DOHH2 (cell line): Measurements from ENCODE around the gene MKKS.

ENCODE experiments used
- H3F3A ChIP-seq: fragments of 200-600 bp; sonication (generic), shearing (Covaris generic); 2 replicates; pipeline ENCODE4 v1.6.0; 2016; ENCODE audit warnings: antibody characterized with exemption, mild to moderate bottlenecking; ENCODE audit not compliant: control insufficient read depth, insufficient read depth
- H3K27ac ChIP-seq: fragments of 200-600 bp; sonication (generic); 2 replicates; pipeline ENCODE4 v1.5.1; 2014; ENCODE audit warnings: low read depth, mild to moderate bottlenecking, low read length, moderate library complexity
- H3K27me3 ChIP-seq: fragments of 200-600 bp; sonication (generic); 2 replicates; pipeline ENCODE4 v1.6.1; 2014; ENCODE audit warnings: mild to moderate bottlenecking, low read length, mixed read lengths; ENCODE audit not compliant: control insufficient read depth
- H3K36me3 ChIP-seq: fragments of 200-600 bp; sonication (generic); 2 replicates; pipeline ENCODE4 v1.6.1; 2014; ENCODE audit warnings: mild to moderate bottlenecking, low read length, moderate library complexity, mixed read lengths; ENCODE audit not compliant: control insufficient read depth
- H3K4me1 ChIP-seq: fragments of 200-600 bp; sonication (generic); 2 replicates; pipeline ENCODE4 v1.6.1; 2014; ENCODE audit warnings: mild to moderate bottlenecking, low read length, mixed read lengths; ENCODE audit not compliant: control insufficient read depth
- H3K4me2 ChIP-seq: fragments of 200-600 bp; sonication (generic); 2 replicates; pipeline ENCODE4 v1.6.0; 2014; ENCODE audit warnings: mild to moderate bottlenecking, low read length, moderate library complexity
- H3K4me3 ChIP-seq: fragments of 200-600 bp; sonication (generic); 2 replicates; pipeline ENCODE4 v1.5.1; 2014; ENCODE audit warnings: mild to moderate bottlenecking, low read length, mixed read lengths
- H3K79me2 ChIP-seq: fragments of 200-600 bp; sonication (generic); 2 replicates; pipeline ENCODE4 v1.6.1; 2014; ENCODE audit warnings: mild to moderate bottlenecking, low read length, mixed read lengths; ENCODE audit not compliant: control insufficient read depth
- H3K9me2 ChIP-seq: fragments of 200-600 bp; sonication (generic); replicated peaks from 2 replicates; pipeline ENCODE4 v1.6.1; 2014; ENCODE audit warnings: mild to moderate bottlenecking, low read length, mixed read lengths; ENCODE audit not compliant: control insufficient read depth
- H3K9me3 ChIP-seq: fragments of 200-600 bp; sonication (generic); 2 replicates; pipeline ENCODE4 v1.6.1; 2014; ENCODE audit warnings: antibody characterized with exemption, low read length, mixed read lengths; ENCODE audit not compliant: control insufficient read depth, insufficient read depth
- H4K20me1 ChIP-seq: fragments of 200-600 bp; sonication (generic); 2 replicates; pipeline ENCODE4 v1.6.0; 2014; ENCODE audit warnings: low read depth, mild to moderate bottlenecking, antibody characterized with exemption, low read length, moderate library complexity; ENCODE audit not compliant: control insufficient read depth, insufficient read depth
- EZH2phosphoT487 ChIP-seq: fragments of 200-600 bp; sonication (generic); IDR thresholded peaks from 2 replicates; pipeline ENCODE4 v1.6.1; 2017; ENCODE audit warnings: borderline replicate concordance, mild to moderate bottlenecking, antibody characterized with exemption, low read length, moderate library complexity, mixed read lengths
- TF ChIP-seq, protein P1 (sequence below): fragments of 200-600 bp; sonication (generic); IDR thresholded peaks from one replicate; pipeline ENCODE4 v1.5.1; 2014; ENCODE audit warnings: antibody characterized with exemption, mild to moderate bottlenecking, low read depth, low read length; ENCODE audit not compliant: poor library complexity, severe bottlenecking

The MKKS gene

DNA sequence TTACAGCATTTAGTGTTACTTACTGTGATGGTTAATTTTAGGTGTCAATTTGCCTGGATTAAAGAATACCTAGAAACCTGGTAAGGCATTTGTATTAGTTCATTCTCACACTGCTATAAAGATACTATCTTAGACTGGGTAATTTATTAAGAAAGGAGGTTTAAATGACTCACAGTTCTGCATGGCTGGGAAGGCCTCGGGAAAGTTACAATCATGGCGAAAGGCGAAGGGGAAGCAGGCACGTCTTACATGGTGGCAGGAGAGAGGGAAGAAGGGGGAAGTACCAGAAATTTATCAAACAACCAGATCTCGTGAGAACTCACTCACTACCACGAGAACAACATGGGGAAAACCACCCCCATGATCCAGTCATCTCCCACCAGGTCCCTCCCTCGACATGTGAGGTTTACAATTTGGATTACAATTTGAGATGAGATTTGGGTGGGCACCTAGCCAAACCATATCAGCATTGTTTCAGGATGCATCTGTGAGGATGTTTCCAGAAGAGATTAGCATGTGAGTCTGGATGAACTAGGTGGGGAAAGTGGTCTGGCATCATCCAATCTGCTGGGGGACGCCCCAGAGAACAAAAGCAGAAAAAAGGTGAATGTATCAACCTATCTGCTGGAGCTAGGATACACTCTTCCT, 76.8 kb downstream of the MKKS start:
- Histone ChIP-seq H3K27ac (no peak overlapping the region), H4K20me1 (no peaks in the 10 kb centered on the region), H3K4me2 (no peak overlapping the region), H3K4me1 (no peaks in the 10 kb centered on the region), H3K36me3 (no peaks in the 10 kb centered on the region), H3K9me2 (no peaks in the 10 kb centered on the region), H3K4me3 (no peak overlapping the region), H3K79me2 (no peaks in the 10 kb centered on the region), H3K27me3 (no peaks in the 10 kb centered on the region), H3K9me3 (no peaks in the 10 kb centered on the region), H3F3A (no peaks in the 10 kb centered on the region)
- TF ChIP-seq, protein P1, sequence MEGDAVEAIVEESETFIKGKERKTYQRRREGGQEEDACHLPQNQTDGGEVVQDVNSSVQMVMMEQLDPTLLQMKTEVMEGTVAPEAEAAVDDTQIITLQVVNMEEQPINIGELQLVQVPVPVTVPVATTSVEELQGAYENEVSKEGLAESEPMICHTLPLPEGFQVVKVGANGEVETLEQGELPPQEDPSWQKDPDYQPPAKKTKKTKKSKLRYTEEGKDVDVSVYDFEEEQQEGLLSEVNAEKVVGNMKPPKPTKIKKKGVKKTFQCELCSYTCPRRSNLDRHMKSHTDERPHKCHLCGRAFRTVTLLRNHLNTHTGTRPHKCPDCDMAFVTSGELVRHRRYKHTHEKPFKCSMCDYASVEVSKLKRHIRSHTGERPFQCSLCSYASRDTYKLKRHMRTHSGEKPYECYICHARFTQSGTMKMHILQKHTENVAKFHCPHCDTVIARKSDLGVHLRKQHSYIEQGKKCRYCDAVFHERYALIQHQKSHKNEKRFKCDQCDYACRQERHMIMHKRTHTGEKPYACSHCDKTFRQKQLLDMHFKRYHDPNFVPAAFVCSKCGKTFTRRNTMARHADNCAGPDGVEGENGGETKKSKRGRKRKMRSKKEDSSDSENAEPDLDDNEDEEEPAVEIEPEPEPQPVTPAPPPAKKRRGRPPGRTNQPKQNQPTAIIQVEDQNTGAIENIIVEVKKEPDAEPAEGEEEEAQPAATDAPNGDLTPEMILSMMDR: no peak
- TF ChIP-seq EZH2phosphoT487: no peak

DNA sequence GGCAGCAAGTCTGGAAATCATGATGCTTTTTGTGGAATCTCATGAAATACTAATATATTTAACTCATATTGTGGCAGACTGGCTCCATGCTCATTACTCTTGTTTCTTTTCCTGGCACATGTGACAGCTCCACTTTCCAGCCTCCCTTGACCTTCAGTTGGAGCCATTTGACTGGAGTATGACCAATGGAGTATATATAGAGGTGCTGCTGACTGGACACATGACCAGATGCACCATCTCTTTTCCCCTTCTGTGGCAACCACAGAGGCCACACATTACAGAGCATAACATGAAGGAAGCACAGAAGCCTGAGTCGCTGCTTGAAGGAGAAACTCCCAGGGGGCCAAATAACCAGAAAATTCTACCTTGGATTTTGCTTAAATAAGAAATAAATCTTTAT, 77.4 kb downstream of the MKKS start:
- TF ChIP-seq, protein P1: no peak
- TF ChIP-seq EZH2phosphoT487: no peak
- no peaks in the 10 kb centered on the region for H3K27me3 ChIP-seq
- no peaks in the 10 kb centered on the region for H3K79me2 ChIP-seq
- H3K36me3 ChIP-seq: no peaks in the 10 kb centered on the region
- H3K4me2 ChIP-seq: no peak overlapping the region
- H4K20me1 ChIP-seq: no peaks in the 10 kb centered on the region
- no peaks in the 10 kb centered on the region for H3K4me1 ChIP-seq
- H3F3A ChIP-seq: no peaks in the 10 kb centered on the region
- no peak overlapping the region for H3K27ac ChIP-seq
- H3K9me3 ChIP-seq: no peaks in the 10 kb centered on the region
- H3K9me2 ChIP-seq: no peaks in the 10 kb centered on the region
- no peak overlapping the region for H3K4me3 ChIP-seq

DNA sequence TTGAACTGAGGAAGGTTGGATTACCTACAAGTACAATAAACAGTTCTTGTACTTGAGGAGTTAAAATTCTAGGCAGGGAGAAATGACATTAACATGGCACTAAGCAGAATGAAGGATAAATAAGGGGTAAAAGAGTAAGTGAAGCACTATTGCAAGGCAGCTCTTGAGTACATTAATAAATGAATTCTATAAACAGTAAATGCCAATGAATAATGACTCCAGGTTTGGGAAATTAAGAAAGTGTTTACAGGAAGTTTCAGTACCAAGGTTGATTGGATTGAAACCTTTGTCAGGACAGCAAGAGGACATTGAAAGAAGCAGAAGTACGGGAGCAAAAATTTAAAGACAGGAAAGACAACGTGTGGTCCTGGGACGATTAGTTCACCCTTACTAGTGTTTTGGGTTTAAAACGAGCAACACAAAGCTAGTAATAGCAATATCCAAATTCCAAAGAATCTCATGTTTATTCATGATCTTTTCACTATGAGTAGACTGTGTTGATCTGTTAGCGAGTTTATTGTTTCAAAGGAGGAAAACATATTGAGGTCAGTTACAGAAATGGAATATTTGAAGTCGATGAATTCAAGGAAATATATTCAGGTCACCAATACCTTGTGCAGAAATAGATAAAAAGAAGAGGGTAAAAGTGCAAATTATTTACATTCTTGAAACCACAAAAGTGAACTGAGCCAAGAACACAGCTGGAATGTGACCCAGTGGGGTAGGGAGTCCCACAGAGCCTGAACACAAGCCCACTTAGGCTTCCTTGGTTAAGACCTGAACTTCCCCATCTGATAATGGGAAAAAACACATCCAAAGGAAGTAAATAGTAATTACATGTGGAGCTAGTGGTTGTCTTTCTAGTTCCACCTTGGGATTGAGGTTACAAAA, 80.8 kb downstream of the MKKS start:
- no peaks in the 10 kb centered on the region for H3K9me2 ChIP-seq
- TF ChIP-seq, protein P1: no peak
- no peak for TF ChIP-seq EZH2phosphoT487
- H3K9me3 ChIP-seq: no peaks in the 10 kb centered on the region
- H3F3A ChIP-seq: no peaks in the 10 kb centered on the region
- no peaks in the 10 kb centered on the region for H3K27me3 ChIP-seq
- no peaks in the 10 kb centered on the region for H3K79me2 ChIP-seq
- H3K36me3 ChIP-seq: no peaks in the 10 kb centered on the region
- H3K4me1 ChIP-seq: no peaks in the 10 kb centered on the region
- H3K4me3 ChIP-seq: no peak overlapping the region
- no peaks in the 10 kb centered on the region for H4K20me1 ChIP-seq
- no peak overlapping the region for H3K4me2 ChIP-seq
- H3K27ac ChIP-seq: no peak overlapping the region
